Neural cell (in vitro differentiated cells): ENCODE measurements around the gene XPR1. TPM values are rescaled to one million over a fixed set of nuclear protein-coding genes. Genes with fewer than 3 reads are reported as not detected.

Source experiments
- H2AFZ ChIP-seq: fragments of 200-600, 300-800 bp; sonication (generic), shearing (Covaris generic); 2 replicates; pipeline ENCODE4 v1.6.0; 2014; ENCODE audit warnings: low read depth, mild to moderate bottlenecking, antibody characterized with exemption, low read length, moderate library complexity
- H3F3A ChIP-seq: fragments of 200-600 bp; shearing (Covaris generic); 2 replicates; pipeline ENCODE4 v1.6.1; 2016; ENCODE audit warnings: mild to moderate bottlenecking, moderate library complexity, mixed read lengths, antibody characterized with exemption, low read length; ENCODE audit not compliant: insufficient read depth, poor library complexity, severe bottlenecking
- H3K27ac ChIP-seq: fragments of 200-600, 300-800 bp; sonication (generic), shearing (Covaris generic); 2 replicates; pipeline ENCODE4 v1.5.1; 2014; ENCODE audit warnings: mild to moderate bottlenecking, low read length, moderate library complexity
- H3K27me3 ChIP-seq: fragments of 300-800, 200-600 bp; sonication (generic), shearing (Covaris generic); 2 replicates; pipeline ENCODE4 v1.6.0; 2014; ENCODE audit warnings: mild to moderate bottlenecking, low read depth, low read length, moderate library complexity; ENCODE audit not compliant: insufficient read depth
- H3K36me3 ChIP-seq: fragments of 300-800, 200-600 bp; sonication (generic), shearing (Covaris generic); 2 replicates; pipeline ENCODE4 v1.5.1; 2014; ENCODE audit warnings: mild to moderate bottlenecking, antibody characterized with exemption, low read length, moderate library complexity; ENCODE audit not compliant: insufficient read depth
- H3K4me2 ChIP-seq: fragments of 300-800, 200-600 bp; sonication (generic), shearing (Covaris generic); 2 replicates; pipeline ENCODE4 v1.6.0; 2014; ENCODE audit warnings: mild to moderate bottlenecking, low read length
- H3K4me3 ChIP-seq: fragments of 300-800, 200-600 bp; sonication (generic), shearing (Covaris generic); 2 replicates; pipeline ENCODE4 v1.5.1; 2014; ENCODE audit warnings: mild to moderate bottlenecking, low read length, moderate library complexity
- H3K79me2 ChIP-seq: fragments of 200-600 bp; shearing (Covaris generic); replicated peaks from 2 replicates; pipeline ENCODE4 v1.6.0; 2014; ENCODE audit warnings: mild to moderate bottlenecking, low read length, moderate library complexity; ENCODE audit not compliant: insufficient read depth
- H3K9ac ChIP-seq: fragments of 300-800, 200-600 bp; sonication (generic), shearing (Covaris generic); 2 replicates; pipeline ENCODE4 v1.6.1; 2016; ENCODE audit warnings: mild to moderate bottlenecking, low read length, mixed read lengths
- H3K9me2 ChIP-seq: fragments of 200-600 bp; shearing (Covaris generic); 2 replicates; pipeline ENCODE4 v1.6.1; 2016; ENCODE audit warnings: mild to moderate bottlenecking, low read length, mixed read lengths; ENCODE audit not compliant: insufficient read depth
- H3K9me3 ChIP-seq: fragments of 200-600, 300-800 bp; sonication (generic), shearing (Covaris generic); 2 replicates; pipeline ENCODE4 v1.6.1; 2016; ENCODE audit warnings: mild to moderate bottlenecking, mixed run types, low read length, moderate library complexity, mixed read lengths
- H4K20me1 ChIP-seq: fragments of 200-600 bp; shearing (Covaris generic); 2 replicates; pipeline ENCODE4 v1.6.1; 2016; ENCODE audit warnings: mild to moderate bottlenecking, mixed run types; ENCODE audit not compliant: insufficient read depth
- CTCF ChIP-seq: fragments of 450-650 bp; IDR thresholded peaks from 2 replicates; pipeline ENCODE4 v1.5.1; 2014; ENCODE audit warnings: antibody characterized with exemption, mild to moderate bottlenecking, moderate library complexity; ENCODE audit not compliant: poor library complexity, severe bottlenecking
- EP300 ChIP-seq: fragments of 450-650 bp; conservative IDR thresholded peaks from 2 replicates; pipeline ENCODE4 v1.6.1; 2014; ENCODE audit warnings: antibody characterized with exemption, mild to moderate bottlenecking, moderate library complexity; ENCODE audit not compliant: poor library complexity, severe bottlenecking
- EZH2 ChIP-seq: fragments of 200-600, 300-800 bp; shearing (Covaris generic), sonication (generic); IDR thresholded peaks from 2 replicates; pipeline ENCODE4 v1.6.1; 2014; ENCODE audit warnings: antibody characterized with exemption, low read length, borderline replicate concordance, mild to moderate bottlenecking; ENCODE audit not compliant: insufficient read depth, poor library complexity, severe bottlenecking
- MXI1 ChIP-seq: fragments of 450-650 bp; conservative IDR thresholded peaks from 2 replicates; pipeline ENCODE4 v1.6.1; 2014; ENCODE audit warnings: antibody characterized with exemption, mild to moderate bottlenecking; ENCODE audit not compliant: poor library complexity, severe bottlenecking
- POLR2AphosphoS5 ChIP-seq: IDR thresholded peaks from 2 replicates; pipeline ENCODE4 v1.6.1; 2012
- RAD21 ChIP-seq: fragments of 450-650 bp; conservative IDR thresholded peaks from 2 replicates; pipeline ENCODE4 v1.6.1; 2014; ENCODE audit warnings: antibody characterized with exemption, mild to moderate bottlenecking, moderate library complexity
- SMC3 ChIP-seq: fragments of 450-650 bp; conservative IDR thresholded peaks from 2 replicates; pipeline ENCODE4 v1.6.1; 2014; ENCODE audit warnings: antibody characterized with exemption, mild to moderate bottlenecking, moderate library complexity; ENCODE audit not compliant: poor library complexity
- TAF1 ChIP-seq: IDR thresholded peaks from 2 replicates; pipeline ENCODE4 v1.6.1; 2012; ENCODE audit warnings: low read depth
- polyA plus RNA-seq: library from polyadenylated mRNA; depleted of rRNA; stranded (reverse); fragments of >200 nt; gene quantifications from 2 replicates; pipeline ENCODE4 v1.2.3, GENCODE V29; 2014
- TF ChIP-seq, protein P1 (sequence below): IDR thresholded peaks from 2 replicates; pipeline ENCODE4 v1.6.1; 2012; ENCODE audit warnings: borderline replicate concordance

Gene XPR1
- polyA plus RNA-seq, 1 donor from 2014 or later, result 185 TPM

DNA sequence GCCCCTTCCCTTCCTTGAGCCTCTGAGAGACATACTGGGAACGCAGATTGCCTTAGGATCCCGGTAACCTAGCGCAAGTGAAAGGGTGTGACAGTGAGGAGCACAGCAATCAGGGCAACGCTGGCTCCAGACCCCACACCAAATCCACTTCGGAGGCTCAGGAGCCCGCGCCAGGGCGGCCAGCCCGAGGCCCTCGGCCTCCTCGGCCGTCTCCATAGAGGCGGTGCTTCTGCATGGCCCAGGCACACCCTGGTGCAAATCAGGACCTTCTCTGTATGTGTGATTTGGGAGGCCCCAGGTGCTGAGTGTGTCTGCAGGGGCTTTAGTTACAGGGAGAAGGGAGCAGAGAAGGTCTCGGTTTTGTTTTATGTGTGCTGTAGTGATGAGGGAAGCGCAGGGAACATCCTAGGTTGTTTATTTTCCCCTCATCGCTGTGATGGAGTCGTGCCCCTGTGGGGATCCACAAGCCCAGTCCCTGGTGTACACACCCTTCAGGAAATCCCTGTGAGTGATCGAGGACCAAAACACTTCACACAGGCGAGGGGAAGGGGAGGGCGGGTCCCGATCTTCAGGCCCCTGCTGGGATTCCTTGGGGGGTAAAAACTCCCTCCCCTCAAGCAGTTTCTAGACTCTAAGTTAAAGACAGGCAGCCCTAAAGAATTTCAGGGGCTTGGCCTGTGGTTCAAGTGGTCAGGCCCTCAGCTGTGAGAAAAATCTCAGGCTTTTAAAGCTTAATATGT is 290.2 kb downstream of the XPR1 start:
- H3K9ac ChIP-seq, result no peak overlapping the region
- no peaks in the 10 kb centered on the region for H3F3A ChIP-seq
- H3K27me3 ChIP-seq, result no peaks in the 10 kb centered on the region
- H3K27ac ChIP-seq, result no peak overlapping the region
- H3K4me3 ChIP-seq, result no peak overlapping the region
- TF ChIP-seq SMC3, result no peak
- TF ChIP-seq POLR2AphosphoS5, result no peak
- no peak for TF ChIP-seq RAD21
- TF ChIP-seq EZH2, result no peak
- H4K20me1 ChIP-seq, result no peaks in the 10 kb centered on the region
- H3K9me2 ChIP-seq, result no peaks in the 10 kb centered on the region
- no peaks in the 10 kb centered on the region for H3K79me2 ChIP-seq
- no peaks in the 10 kb centered on the region for H3K36me3 ChIP-seq
- H3K9me3 ChIP-seq, result no peaks in the 10 kb centered on the region
- no peak overlapping the region for H2AFZ ChIP-seq
- no peak overlapping the region for H3K4me2 ChIP-seq

DNA sequence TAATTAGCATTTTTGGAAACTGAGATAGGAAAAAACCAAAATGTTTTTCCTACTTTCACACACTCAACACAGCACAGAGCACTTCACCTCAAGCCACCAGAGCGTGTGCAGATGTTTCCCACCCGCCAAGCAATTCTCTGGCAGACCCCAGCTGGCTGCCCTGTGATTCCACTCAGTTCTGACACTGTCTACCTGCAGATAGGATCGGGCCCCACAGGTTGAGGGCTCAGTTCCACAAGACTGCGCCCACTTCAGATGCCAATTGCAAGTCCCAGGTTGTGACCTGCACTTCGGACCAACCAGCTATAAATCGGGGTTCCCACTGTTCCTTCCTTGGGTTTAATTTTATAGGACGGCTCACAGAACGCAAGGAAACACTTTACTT is 290.8 kb downstream of the XPR1 start:
- Histone ChIP-seq H3K79me2 (no peaks in the 10 kb centered on the region), H3K9me3 (no peaks in the 10 kb centered on the region), H3K4me3 (no peak overlapping the region), H2AFZ (no peak overlapping the region), H3K36me3 (no peaks in the 10 kb centered on the region), H4K20me1 (no peaks in the 10 kb centered on the region), H3K9me2 (no peaks in the 10 kb centered on the region), H3F3A (no peaks in the 10 kb centered on the region), H3K27me3 (no peaks in the 10 kb centered on the region), H3K27ac (no peak overlapping the region), H3K4me2 (no peak overlapping the region), H3K9ac (no peak overlapping the region)
- TF ChIP-seq, protein P1, sequence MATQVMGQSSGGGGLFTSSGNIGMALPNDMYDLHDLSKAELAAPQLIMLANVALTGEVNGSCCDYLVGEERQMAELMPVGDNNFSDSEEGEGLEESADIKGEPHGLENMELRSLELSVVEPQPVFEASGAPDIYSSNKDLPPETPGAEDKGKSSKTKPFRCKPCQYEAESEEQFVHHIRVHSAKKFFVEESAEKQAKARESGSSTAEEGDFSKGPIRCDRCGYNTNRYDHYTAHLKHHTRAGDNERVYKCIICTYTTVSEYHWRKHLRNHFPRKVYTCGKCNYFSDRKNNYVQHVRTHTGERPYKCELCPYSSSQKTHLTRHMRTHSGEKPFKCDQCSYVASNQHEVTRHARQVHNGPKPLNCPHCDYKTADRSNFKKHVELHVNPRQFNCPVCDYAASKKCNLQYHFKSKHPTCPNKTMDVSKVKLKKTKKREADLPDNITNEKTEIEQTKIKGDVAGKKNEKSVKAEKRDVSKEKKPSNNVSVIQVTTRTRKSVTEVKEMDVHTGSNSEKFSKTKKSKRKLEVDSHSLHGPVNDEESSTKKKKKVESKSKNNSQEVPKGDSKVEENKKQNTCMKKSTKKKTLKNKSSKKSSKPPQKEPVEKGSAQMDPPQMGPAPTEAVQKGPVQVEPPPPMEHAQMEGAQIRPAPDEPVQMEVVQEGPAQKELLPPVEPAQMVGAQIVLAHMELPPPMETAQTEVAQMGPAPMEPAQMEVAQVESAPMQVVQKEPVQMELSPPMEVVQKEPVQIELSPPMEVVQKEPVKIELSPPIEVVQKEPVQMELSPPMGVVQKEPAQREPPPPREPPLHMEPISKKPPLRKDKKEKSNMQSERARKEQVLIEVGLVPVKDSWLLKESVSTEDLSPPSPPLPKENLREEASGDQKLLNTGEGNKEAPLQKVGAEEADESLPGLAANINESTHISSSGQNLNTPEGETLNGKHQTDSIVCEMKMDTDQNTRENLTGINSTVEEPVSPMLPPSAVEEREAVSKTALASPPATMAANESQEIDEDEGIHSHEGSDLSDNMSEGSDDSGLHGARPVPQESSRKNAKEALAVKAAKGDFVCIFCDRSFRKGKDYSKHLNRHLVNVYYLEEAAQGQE, result no peak
- TF ChIP-seq TAF1 (no peak), EZH2 (no peak), EP300 (no peak), SMC3 (no peak), POLR2AphosphoS5 (no peak), CTCF (no peak), MXI1 (no peak), RAD21 (no peak)
